Omental fat pad (tissue), 4 donors: ENCODE results near the gene ASNSD1. TPM values are rescaled to one million over a fixed set of nuclear protein-coding genes. Genes with fewer than 3 reads are reported as not detected.
"Not testable (repeated sequence)": the region's sequence is repeated elsewhere in the genome, so short reads cannot be mapped to it uniquely, and the experiment has no call there.

Experiments used
- ATAC-seq: fragments of 150-250 bp; one replicate; pipeline ENCODE4 v1.9.1; 2016; ENCODE audit warnings: mild to moderate bottlenecking, moderate library complexity; ENCODE audit not compliant: low FRiP score
- DNase-seq: peaks from one replicate; pipeline ENCODE4 v3.0.0-alpha.2; 2019; ENCODE audit warnings: low spot score
- total RNA-seq, 4 donors: library from RNA; depleted of rRNA; stranded (reverse); fragments of >200 nt; gene quantifications; one replicate each; pipeline ENCODE4 v1.1.0, GENCODE V29; 2016
- TF ChIP-seq, protein P1 (sequence below), 3 donors: fragments of 450-650 bp; IDR thresholded peaks; one replicate each; pipeline ENCODE4 v1.5.1; 2016 to 2017; ENCODE audit warnings: antibody characterized with exemption in 3 of 3, mild to moderate bottlenecking in 3 of 3, moderate library complexity in 2 of 3

ASNSD1 gene
- total RNA-seq, 4 donors from 2014 or later, result 46.0 to 61.8 (median 50.3) TPM

GRCh38 chr2:189646521-189646920 is 14.7 kb upstream of the ASNSD1 start:
- TF ChIP-seq, protein P1, sequence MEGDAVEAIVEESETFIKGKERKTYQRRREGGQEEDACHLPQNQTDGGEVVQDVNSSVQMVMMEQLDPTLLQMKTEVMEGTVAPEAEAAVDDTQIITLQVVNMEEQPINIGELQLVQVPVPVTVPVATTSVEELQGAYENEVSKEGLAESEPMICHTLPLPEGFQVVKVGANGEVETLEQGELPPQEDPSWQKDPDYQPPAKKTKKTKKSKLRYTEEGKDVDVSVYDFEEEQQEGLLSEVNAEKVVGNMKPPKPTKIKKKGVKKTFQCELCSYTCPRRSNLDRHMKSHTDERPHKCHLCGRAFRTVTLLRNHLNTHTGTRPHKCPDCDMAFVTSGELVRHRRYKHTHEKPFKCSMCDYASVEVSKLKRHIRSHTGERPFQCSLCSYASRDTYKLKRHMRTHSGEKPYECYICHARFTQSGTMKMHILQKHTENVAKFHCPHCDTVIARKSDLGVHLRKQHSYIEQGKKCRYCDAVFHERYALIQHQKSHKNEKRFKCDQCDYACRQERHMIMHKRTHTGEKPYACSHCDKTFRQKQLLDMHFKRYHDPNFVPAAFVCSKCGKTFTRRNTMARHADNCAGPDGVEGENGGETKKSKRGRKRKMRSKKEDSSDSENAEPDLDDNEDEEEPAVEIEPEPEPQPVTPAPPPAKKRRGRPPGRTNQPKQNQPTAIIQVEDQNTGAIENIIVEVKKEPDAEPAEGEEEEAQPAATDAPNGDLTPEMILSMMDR (IDR thresholded peaks at IDR 0.05), result no peak
- no peak for DNase-seq

GRCh38 chr2:189648846-189649509 is 12.3 kb upstream of the ASNSD1 start:
- TF ChIP-seq, protein P1 (IDR thresholded peaks at IDR 0.05), result no peak
- ATAC-seq, result no peak
- no peak for DNase-seq

More at GRCh38 chr2:189646521-189646920, 14.7 kb upstream of the ASNSD1 start:
- no peak for ATAC-seq

- TF ChIP-seq, protein P1 (IDR thresholded peaks at IDR 0.05), result no peak
- no peak for DNase-seq
- ATAC-seq, result no peak
Measured at GRCh38 chr2:189651284-189651683, 10.0 kb upstream of the ASNSD1 start.

DNA sequence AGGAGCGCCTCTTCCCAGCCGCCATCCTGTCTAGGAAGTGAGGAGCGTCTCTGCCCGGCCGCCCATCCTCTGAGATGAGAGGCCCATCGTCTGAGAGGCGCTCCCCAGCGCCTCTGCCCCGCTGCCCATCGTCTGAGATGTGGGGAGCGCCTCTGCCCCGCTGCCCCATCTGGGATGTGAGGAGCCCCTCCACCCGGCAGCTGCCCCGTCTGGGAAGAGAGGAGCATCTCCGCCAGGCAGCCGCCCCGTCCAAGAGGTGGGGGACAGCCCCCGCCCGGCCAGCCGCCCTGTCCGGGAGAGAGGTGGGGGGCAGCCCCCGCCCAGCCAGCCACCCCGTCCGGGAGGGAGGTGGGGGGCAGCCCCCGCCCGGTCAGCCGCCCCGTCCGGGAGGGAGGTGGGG is 7.8 kb upstream of the ASNSD1 start:
- not testable (repeated sequence) for DNase-seq, ATAC-seq

DNA sequence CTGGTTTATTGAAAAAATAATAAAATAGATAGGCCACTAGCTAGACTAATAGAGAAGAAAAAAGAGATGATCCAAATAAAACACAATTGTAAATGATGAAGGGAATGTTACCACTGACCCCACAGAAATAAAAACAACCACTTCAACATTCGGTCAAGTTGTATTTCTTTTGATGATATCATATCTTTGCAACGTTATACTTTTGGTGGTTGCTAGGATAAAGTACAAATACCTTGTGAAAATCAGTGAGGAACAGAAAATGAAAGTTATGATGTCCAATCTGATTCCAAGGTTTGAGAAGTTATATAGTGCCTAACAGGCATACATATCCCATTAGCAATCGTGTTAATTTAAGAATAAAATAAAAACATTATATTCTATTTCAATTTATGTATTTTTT is 6.6 kb upstream of the ASNSD1 start:
- DNase-seq (no peak), ATAC-seq (no peak)
- TF ChIP-seq, protein P1 (IDR thresholded peaks at IDR 0.05), result no peak

DNA sequence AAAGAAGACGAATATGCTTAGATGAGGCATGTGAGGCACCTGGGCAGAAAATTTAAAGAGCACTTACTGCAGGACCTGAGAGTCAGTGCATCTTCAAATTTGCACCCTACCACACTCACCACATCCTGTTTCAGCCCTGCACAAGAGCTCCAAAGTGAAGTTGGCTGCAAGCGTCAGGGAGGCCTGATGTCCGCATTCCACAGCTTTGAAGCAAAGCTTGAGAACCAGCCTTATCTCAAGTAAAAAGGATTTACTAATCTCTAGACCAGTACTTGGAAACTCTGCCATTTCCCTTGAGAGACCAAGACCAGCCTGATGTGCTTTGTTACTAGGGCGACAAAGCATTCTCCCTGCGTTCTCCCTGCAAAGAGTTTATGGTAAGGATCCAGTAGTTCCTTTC is 3.4 kb upstream of the ASNSD1 start:
- ATAC-seq, result no peak
- TF ChIP-seq, protein P1 (IDR thresholded peaks at IDR 0.05), result no peak
- DNase-seq, result no peak

GRCh38 chr2:189658306-189659212 is 2.7 kb upstream of the ASNSD1 start:
- ATAC-seq (no peak), DNase-seq (no peak)

More at GRCh38 chr2:189658306-189659212, 2.7 kb upstream of the ASNSD1 start:
- TF ChIP-seq, protein P1 (IDR thresholded peaks at IDR 0.05), result no peak
